ENCODE measurements around the gene SEC31A. TPM values are rescaled to one million over a fixed set of nuclear protein-coding genes. Genes with fewer than 3 reads are reported as not detected.
"Not testable (repeated sequence)": the region's sequence is repeated elsewhere in the genome, so short reads cannot be mapped to it uniquely, and the experiment has no call there.

Gene SEC31A
- polyA plus RNA-seq, 3 donors = 74.8 to 120 (median 107) TPM

GRCh38 chr4:82868572-82868971 is 22.4 kb downstream of the SEC31A start:
- WGBS (ENCODE audit: insufficient coverage) = 93% methylated on average over 2 of the region's 5 CpGs
- TF ChIP-seq CTCF (IDR thresholded peaks at IDR 0.05) = no peak
- Mint-ChIP-seq H3K4me1 (peaks cover 14% of the 10 kb centered on the region), H3K36me3 (peaks cover 65 to 89% of the 10 kb centered on the region in 2 donors), H3K9me3 (peaks cover 0 to 5% (median 0%) of the 10 kb centered on the region in 7 donors), H3K4me3 (no peak overlapping the region), H3K27ac (peak overlapping the region in 4 of 7 donors; percentile 47 to 70 (median 61)), H3K27me3 (ENCODE audit: low read depth in 3 of 3) (peaks cover 0 to 1% (median 0%) of the 10 kb centered on the region in 3 donors)
- intact Hi-C loops (cut with micrococcal nuclease) = loop anchor here in 1 of 2 donors (10.0 kb wide), 1 partner anchor 416 kb away; the partner anchor contains the start of gene COQ2
- H3K36me3 ChIP-seq (replicated peaks in 1 of 2; ENCODE audit: control insufficient read depth in 1 of 2, insufficient read depth in 2 of 2, low read length in 2 of 2) = peaks cover 63 to 90% of the 10 kb centered on the region in 2 donors
- H3K4me1 ChIP-seq (ENCODE audit: control insufficient read depth in 1 of 2, insufficient read depth in 2 of 2, low read length in 2 of 2) = peaks cover 7 to 11% of the 10 kb centered on the region in 2 donors
- no peaks in the 10 kb centered on the region for H4K20me1 ChIP-seq (ENCODE audit: insufficient read depth, low read length)
- no peaks in the 10 kb centered on the region for H3K27me3 ChIP-seq (ENCODE audit: control insufficient read depth in 2 of 2, insufficient read depth in 2 of 2, low read length in 2 of 2)
- H2AFZ ChIP-seq (ENCODE audit: insufficient read depth, low read depth, low read length, poor library complexity, severe bottlenecking) = no peak overlapping the region
- peaks cover 11% of the 10 kb centered on the region for H3K79me2 ChIP-seq (ENCODE audit: insufficient read depth, low read length)
- no peak overlapping the region for H3K4me2 ChIP-seq (replicated peaks; ENCODE audit: extremely low read depth, low read length, poor library complexity, severe bottlenecking)
- no peak overlapping the region for H3K27ac ChIP-seq (ENCODE audit: low read depth in 1 of 2, low read length in 2 of 2)
- DNase-seq = no peak
- no peak overlapping the region for H3K4me3 ChIP-seq (replicated peaks in 1 of 3; ENCODE audit: low read depth in 2 of 3, low read length in 3 of 3)
- H3K9me3 ChIP-seq (replicated peaks in 1 of 2; ENCODE audit: control insufficient read depth in 1 of 2, insufficient read depth in 1 of 2, low read length in 2 of 2) = no peaks in the 10 kb centered on the region
- no peak overlapping the region for H3K9ac ChIP-seq (ENCODE audit: insufficient read depth, low read length, poor library complexity, severe bottlenecking)

- H3K4me3 ChIP-seq (replicated peaks in 1 of 3; ENCODE audit: low read depth in 2 of 3, low read length in 3 of 3) = no peak overlapping the region
- H3K4me1 ChIP-seq (ENCODE audit: control insufficient read depth in 1 of 2, insufficient read depth in 2 of 2, low read length in 2 of 2) = peaks cover 7 to 11% of the 10 kb centered on the region in 2 donors
- peak overlapping the region; percentile 28 to 95 (median 75) for H3K27ac Mint-ChIP-seq
- peaks cover 68 to 89% of the 10 kb centered on the region in 2 donors for H3K36me3 ChIP-seq (replicated peaks in 1 of 2; ENCODE audit: control insufficient read depth in 1 of 2, insufficient read depth in 2 of 2, low read length in 2 of 2)
- H2AFZ ChIP-seq (ENCODE audit: insufficient read depth, low read depth, low read length, poor library complexity, severe bottlenecking) = no peak overlapping the region
- no peaks in the 10 kb centered on the region for H3K27me3 ChIP-seq (ENCODE audit: control insufficient read depth in 2 of 2, insufficient read depth in 2 of 2, low read length in 2 of 2)
- WGBS (ENCODE audit: insufficient coverage) = no CpG with 5 or more reads among the region's 8 CpGs
- peaks cover 14% of the 10 kb centered on the region for H3K4me1 Mint-ChIP-seq
- no peak overlapping the region for H3K4me3 Mint-ChIP-seq
- H3K27me3 Mint-ChIP-seq (ENCODE audit: low read depth in 3 of 3) = peaks cover 0 to 1% (median 0%) of the 10 kb centered on the region in 3 donors
- intact Hi-C loops (cut with micrococcal nuclease) = loop anchor here in 1 of 2 donors (10.0 kb wide), 1 partner anchor 418 kb away; the partner anchor contains the start of gene COQ2
- H3K4me2 ChIP-seq (replicated peaks; ENCODE audit: extremely low read depth, low read length, poor library complexity, severe bottlenecking) = no peak overlapping the region
- peak overlapping the region in 1 of 2 donors; percentile 79 for H3K27ac ChIP-seq (ENCODE audit: low read depth in 1 of 2, low read length in 2 of 2)
- TF ChIP-seq CTCF (IDR thresholded peaks at IDR 0.05) = no peak
- H4K20me1 ChIP-seq (ENCODE audit: insufficient read depth, low read length) = no peaks in the 10 kb centered on the region
- H3K9ac ChIP-seq (ENCODE audit: insufficient read depth, low read length, poor library complexity, severe bottlenecking) = no peak overlapping the region
- H3K79me2 ChIP-seq (ENCODE audit: insufficient read depth, low read length) = peaks cover 11% of the 10 kb centered on the region
- peaks cover 70 to 87% of the 10 kb centered on the region in 2 donors for H3K36me3 Mint-ChIP-seq
- peaks cover 0 to 5% (median 0%) of the 10 kb centered on the region in 7 donors for H3K9me3 Mint-ChIP-seq
- H3K9me3 ChIP-seq (replicated peaks in 1 of 2; ENCODE audit: control insufficient read depth in 1 of 2, insufficient read depth in 1 of 2, low read length in 2 of 2) = no peaks in the 10 kb centered on the region
- no peak for DNase-seq
Observed at GRCh38 chr4:82866706-82867385, 24.1 kb downstream of the SEC31A start.

- H4K20me1 ChIP-seq (ENCODE audit: insufficient read depth, low read length); H3K27me3 Mint-ChIP-seq (ENCODE audit: low read depth in 3 of 3); H2AFZ ChIP-seq (ENCODE audit: insufficient read depth, low read depth, low read length, poor library complexity, severe bottlenecking); H3K4me3 ChIP-seq (replicated peaks in 1 of 3; ENCODE audit: low read depth in 2 of 3, low read length in 3 of 3); H3K27me3 ChIP-seq (ENCODE audit: control insufficient read depth in 2 of 2, insufficient read depth in 2 of 2, low read length in 2 of 2); H3K9me3 Mint-ChIP-seq; H3K4me2 ChIP-seq (replicated peaks; ENCODE audit: extremely low read depth, low read length, poor library complexity, severe bottlenecking); H3K4me3 Mint-ChIP-seq; H3K9ac ChIP-seq (ENCODE audit: insufficient read depth, low read length, poor library complexity, severe bottlenecking); H3K9me3 ChIP-seq (replicated peaks in 1 of 2; ENCODE audit: control insufficient read depth in 1 of 2, insufficient read depth in 1 of 2, low read length in 2 of 2): not testable (repeated sequence)
- Histone ChIP-seq H3K4me1 (ENCODE audit: control insufficient read depth in 1 of 2, insufficient read depth in 2 of 2, low read length in 2 of 2) (peaks cover 7 to 11% of the 10 kb centered on the region in 2 donors), H3K79me2 (ENCODE audit: insufficient read depth, low read length) (peaks cover 11% of the 10 kb centered on the region), H3K36me3 (replicated peaks in 1 of 2; ENCODE audit: control insufficient read depth in 1 of 2, insufficient read depth in 2 of 2, low read length in 2 of 2) (peaks cover 65 to 89% of the 10 kb centered on the region in 2 donors), H3K27ac (ENCODE audit: low read depth in 1 of 2, low read length in 2 of 2) (peak overlapping the region; percentile 76 to 79)
- intact Hi-C loops (cut with micrococcal nuclease) = loop anchor here in 1 of 2 donors (10.0 kb wide), 1 partner anchor 419 kb away; the partner anchor contains the start of gene COQ2
- peaks cover 69 to 87% of the 10 kb centered on the region in 2 donors for H3K36me3 Mint-ChIP-seq
- peak in 2 of 3 donors; percentile 6 to 51 for DNase-seq
- 100% methylated on average over 1 of the region's 6 CpGs for WGBS (ENCODE audit: insufficient coverage)
- H3K4me1 Mint-ChIP-seq = peaks cover 14% of the 10 kb centered on the region
- peak overlapping the region; percentile 90 to 97 (median 95) for H3K27ac Mint-ChIP-seq
Observed at GRCh38 chr4:82866033-82866432, 24.9 kb downstream of the SEC31A start.

Data from CD14-positive monocyte (primary cell).